Progenitor cell of endocrine pancreas (in vitro differentiated cells): ENCODE results near the gene RNF25. TPM values are rescaled to one million over a fixed set of nuclear protein-coding genes. Genes with fewer than 3 reads are reported as not detected.

Experiments
- DNase-seq: peaks from one replicate; pipeline ENCODE4 v3.0.0; 2021; ENCODE audit warnings: low spot score; ENCODE audit not compliant: unreplicated experiment
- H3K27ac Mint-ChIP-seq: 2 replicates; pipeline ENCODE4 v1.8.0; 2021; ENCODE audit warnings: mild to moderate bottlenecking, moderate library complexity, mixed read lengths
- H3K27me3 Mint-ChIP-seq: 2 replicates; pipeline ENCODE4 v1.8.0; 2021; ENCODE audit warnings: mixed read lengths
- H3K36me3 Mint-ChIP-seq: 2 replicates; pipeline ENCODE4 v1.8.0; 2022; ENCODE audit warnings: mixed read lengths; ENCODE audit not compliant: insufficient read depth
- H3K4me1 Mint-ChIP-seq: 2 replicates; pipeline ENCODE4 v1.8.0; 2021; ENCODE audit warnings: low read depth, mixed read lengths
- H3K4me3 Mint-ChIP-seq: 2 replicates; pipeline ENCODE4 v1.8.0; 2021; ENCODE audit warnings: low read depth, mild to moderate bottlenecking, moderate library complexity, mixed read lengths
- H3K9me3 Mint-ChIP-seq: 2 replicates; pipeline ENCODE4 v1.8.0; 2021; ENCODE audit warnings: low read depth, mixed read lengths
- long read RNA-seq: library from polyadenylated mRNA; unstranded; transcript quantifications from one replicate; pipeline ENCODE4 v2.0.0, GENCODE V29; 2020
- total RNA-seq: library from RNA; stranded (reverse); gene quantifications from 2 replicates; pipeline ENCODE4 v1.2.1, GENCODE V29; 2021
- TF ChIP-seq, protein P1 (sequence below): fragments of 200-600 bp; sonication (generic); IDR thresholded peaks from one replicate; pipeline ENCODE4 v1.5.0; 2021; ENCODE audit warnings: antibody characterized with exemption, mild to moderate bottlenecking; ENCODE audit not compliant: unreplicated experiment

RNF25 gene, protein sequence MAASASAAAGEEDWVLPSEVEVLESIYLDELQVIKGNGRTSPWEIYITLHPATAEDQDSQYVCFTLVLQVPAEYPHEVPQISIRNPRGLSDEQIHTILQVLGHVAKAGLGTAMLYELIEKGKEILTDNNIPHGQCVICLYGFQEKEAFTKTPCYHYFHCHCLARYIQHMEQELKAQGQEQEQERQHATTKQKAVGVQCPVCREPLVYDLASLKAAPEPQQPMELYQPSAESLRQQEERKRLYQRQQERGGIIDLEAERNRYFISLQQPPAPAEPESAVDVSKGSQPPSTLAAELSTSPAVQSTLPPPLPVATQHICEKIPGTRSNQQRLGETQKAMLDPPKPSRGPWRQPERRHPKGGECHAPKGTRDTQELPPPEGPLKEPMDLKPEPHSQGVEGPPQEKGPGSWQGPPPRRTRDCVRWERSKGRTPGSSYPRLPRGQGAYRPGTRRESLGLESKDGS
- total RNA-seq = 27.1 and 28.7 TPM in 2 replicates
- long read RNA-seq, transcript RNF25-201 (10 exons, 1,914 nt) = major isoform, 31 of 35 reads
- long read RNA-seq, partial matches to known transcripts = 0 of 35 reads
- long read RNA-seq, other reads (novel, unspliced or antisense) = 4 of 35 reads

GRCh38 chr2:218671654-218672566 lies at the start of gene RNF25, which contains the start of gene STK36:
Gene RNF25, minus strand, starts transcription at chr2:218672002. Its CDS starts 32 bp downstream, at chr2:218671970.
Gene STK36, plus strand, starts transcription at chr2:218672086. Its CDS starts 744 bp downstream, at chr2:218672830.
- TF ChIP-seq, protein P1, sequence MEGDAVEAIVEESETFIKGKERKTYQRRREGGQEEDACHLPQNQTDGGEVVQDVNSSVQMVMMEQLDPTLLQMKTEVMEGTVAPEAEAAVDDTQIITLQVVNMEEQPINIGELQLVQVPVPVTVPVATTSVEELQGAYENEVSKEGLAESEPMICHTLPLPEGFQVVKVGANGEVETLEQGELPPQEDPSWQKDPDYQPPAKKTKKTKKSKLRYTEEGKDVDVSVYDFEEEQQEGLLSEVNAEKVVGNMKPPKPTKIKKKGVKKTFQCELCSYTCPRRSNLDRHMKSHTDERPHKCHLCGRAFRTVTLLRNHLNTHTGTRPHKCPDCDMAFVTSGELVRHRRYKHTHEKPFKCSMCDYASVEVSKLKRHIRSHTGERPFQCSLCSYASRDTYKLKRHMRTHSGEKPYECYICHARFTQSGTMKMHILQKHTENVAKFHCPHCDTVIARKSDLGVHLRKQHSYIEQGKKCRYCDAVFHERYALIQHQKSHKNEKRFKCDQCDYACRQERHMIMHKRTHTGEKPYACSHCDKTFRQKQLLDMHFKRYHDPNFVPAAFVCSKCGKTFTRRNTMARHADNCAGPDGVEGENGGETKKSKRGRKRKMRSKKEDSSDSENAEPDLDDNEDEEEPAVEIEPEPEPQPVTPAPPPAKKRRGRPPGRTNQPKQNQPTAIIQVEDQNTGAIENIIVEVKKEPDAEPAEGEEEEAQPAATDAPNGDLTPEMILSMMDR = no peak
- DNase-seq = peak; percentile 55
- H3K4me1 Mint-ChIP-seq = peaks cover 19% of the 10 kb centered on the region
- peak within 1 kb of the TSS; percentile 97 for H3K4me3 Mint-ChIP-seq
- H3K9me3 Mint-ChIP-seq = no peaks in the 10 kb centered on the region
- peaks cover 7% of the 10 kb centered on the region for H3K36me3 Mint-ChIP-seq
- peak within 1 kb of the TSS; percentile 98 for H3K27ac Mint-ChIP-seq
- no peaks in the 10 kb centered on the region for H3K27me3 Mint-ChIP-seq

DNA sequence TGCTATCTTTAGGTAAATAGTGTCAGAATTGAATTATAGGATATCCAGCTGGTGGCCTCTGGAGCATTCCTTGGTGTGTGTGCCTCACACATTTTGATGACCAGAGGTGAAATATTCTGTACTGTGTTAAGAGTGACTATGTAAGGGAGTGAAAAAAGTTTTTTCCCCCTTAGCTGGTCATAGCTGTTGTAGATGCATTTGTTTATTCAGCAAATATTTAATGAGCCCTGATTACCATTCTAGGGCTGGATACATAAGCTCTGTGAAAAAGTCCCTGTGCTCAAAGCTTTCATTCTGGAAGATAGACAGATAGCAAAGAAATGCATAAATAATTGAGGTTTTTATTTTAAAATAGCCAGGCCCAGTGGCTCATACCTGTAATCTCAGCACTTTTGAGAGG lies 49.7 kb upstream of the RNF25 start:
- Mint-ChIP-seq H3K27me3 (no peaks in the 10 kb centered on the region), H3K4me3 (no peak overlapping the region), H3K36me3 (peaks cover 18% of the 10 kb centered on the region), H3K9me3 (peaks cover 6% of the 10 kb centered on the region), H3K27ac (peak overlapping the region; percentile 50), H3K4me1 (peaks cover 29% of the 10 kb centered on the region)
- TF ChIP-seq, protein P1 = no peak
- DNase-seq = no peak

- no peaks in the 10 kb centered on the region for H3K9me3 Mint-ChIP-seq
- DNase-seq = no peak
- peaks cover 12% of the 10 kb centered on the region for H3K36me3 Mint-ChIP-seq
- H3K27me3 Mint-ChIP-seq = no peaks in the 10 kb centered on the region
- peak overlapping the region; percentile 5 for H3K27ac Mint-ChIP-seq
- no peak overlapping the region for H3K4me3 Mint-ChIP-seq
- TF ChIP-seq, protein P1 = no peak
- peaks cover 29% of the 10 kb centered on the region for H3K4me1 Mint-ChIP-seq
Measured at GRCh38 chr2:218720048-218721041, 48.5 kb upstream of the RNF25 start.

DNA sequence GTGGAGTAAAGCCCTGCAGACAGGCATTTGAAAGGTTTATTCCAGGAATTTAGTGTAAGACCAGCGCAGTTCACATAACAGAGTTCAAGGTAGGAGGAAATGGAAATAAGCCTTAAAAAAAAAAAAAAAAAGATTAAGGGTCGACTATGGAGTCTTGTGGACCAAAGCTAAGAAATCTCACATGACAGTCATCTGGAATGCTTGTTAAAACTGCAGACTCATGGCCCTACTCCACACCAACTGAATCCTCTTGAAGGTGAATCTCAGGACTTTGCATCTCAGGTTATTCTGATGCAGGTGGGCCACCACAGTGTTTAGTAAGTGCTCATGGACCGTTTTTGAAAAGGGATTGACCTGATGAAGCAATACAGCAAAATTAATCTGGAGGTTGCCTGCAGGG lies 47.7 kb upstream of the RNF25 start:
- no peaks in the 10 kb centered on the region for H3K27me3 Mint-ChIP-seq
- no peaks in the 10 kb centered on the region for H3K9me3 Mint-ChIP-seq
- H3K4me1 Mint-ChIP-seq = peaks cover 29% of the 10 kb centered on the region
- TF ChIP-seq, protein P1 = no peak
- DNase-seq = no peak
- no peak overlapping the region for H3K27ac Mint-ChIP-seq
- no peak overlapping the region for H3K4me3 Mint-ChIP-seq
- H3K36me3 Mint-ChIP-seq = peaks cover 9% of the 10 kb centered on the region
